HG02763 (cell line): ENCODE results near the gene TMEM170A.
"Not testable (repeated sequence)": the region's sequence is repeated elsewhere in the genome, so short reads cannot be mapped to it uniquely, and the experiment has no call there.

Experiments
- ATAC-seq: cut with Tn5 transposase; IDR thresholded peaks from one replicate; pipeline ENCODE4 v1.9.1; 2021; ENCODE audit warnings: mild to moderate bottlenecking, moderate library complexity; ENCODE audit not compliant: unreplicated experiment

The TMEM170A gene

GRCh38 chr16:75456971-75457370 is 7.5 kb downstream of the TMEM170A start:
- ATAC-seq, result no peak

DNA sequence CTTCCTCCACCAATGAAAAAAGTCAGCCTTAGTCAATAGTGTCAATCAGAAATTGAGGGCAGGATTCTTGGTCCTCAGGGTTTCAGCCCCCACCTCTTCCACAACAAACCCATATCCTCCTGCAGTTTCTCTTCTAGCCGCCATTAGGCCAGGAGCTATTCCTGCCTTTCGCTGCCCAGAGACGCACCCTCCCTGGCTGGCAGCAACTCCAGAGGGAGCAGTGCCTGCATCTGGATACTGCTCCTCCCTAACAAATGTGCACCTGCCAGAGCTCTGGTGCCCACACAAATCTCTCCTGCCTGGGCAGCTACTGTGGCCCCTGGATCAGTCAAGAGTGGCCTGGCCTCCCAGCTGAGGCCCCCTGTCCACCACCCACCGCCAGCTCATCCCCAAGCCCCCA is 8.0 kb downstream of the TMEM170A start:
- ATAC-seq, result not testable (repeated sequence)

GRCh38 chr16:75455677-75456076 is 8.8 kb downstream of the TMEM170A start:
- no peak for ATAC-seq

GRCh38 chr16:75452464-75453190 is 11.9 kb downstream of the TMEM170A start:
- ATAC-seq, result no peak

- no peak for ATAC-seq
Measured at GRCh38 chr16:75446416-75446815, 18.1 kb downstream of the TMEM170A start.

DNA sequence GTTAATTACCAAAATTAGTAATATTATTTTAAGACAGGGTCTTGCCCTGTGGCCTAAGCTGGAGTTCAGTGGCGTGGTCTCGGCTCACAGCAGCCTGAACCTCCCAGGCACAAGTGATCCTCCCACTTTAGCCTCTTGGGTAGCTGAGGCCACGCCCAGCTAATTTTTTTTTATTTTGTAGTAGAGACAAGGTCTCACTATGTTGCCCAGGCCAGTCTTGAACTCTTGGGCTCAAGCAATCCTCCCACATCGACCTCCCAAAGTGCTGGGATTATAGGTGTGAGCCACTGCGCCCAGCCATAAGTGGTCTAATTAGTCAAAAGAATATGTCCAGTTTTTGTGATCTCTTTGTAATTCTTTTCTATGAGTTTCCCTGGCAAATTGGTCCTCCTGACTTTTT is 19.2 kb downstream of the TMEM170A start:
- ATAC-seq, result no peak

DNA sequence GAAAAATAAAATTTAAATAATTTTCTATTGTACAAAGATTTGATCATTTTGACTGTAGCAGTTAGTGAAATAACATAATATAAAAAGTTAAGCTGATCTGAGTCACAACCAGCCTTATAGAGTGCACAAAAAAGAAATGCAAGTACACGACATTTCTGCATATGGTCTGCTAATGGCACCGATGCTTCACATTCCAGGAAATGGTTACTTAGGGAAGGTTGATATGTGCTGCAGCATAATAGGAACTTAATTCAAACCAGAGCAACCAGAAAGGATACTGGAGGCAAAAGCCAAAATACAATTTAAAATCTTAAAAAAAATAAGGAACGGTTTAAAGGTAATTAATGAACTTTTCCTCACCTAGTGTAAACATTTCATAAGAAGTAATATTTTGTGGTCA is 21.2 kb downstream of the TMEM170A start:
- ATAC-seq, result no peak

GRCh38 chr16:75433732-75434413 is 30.6 kb downstream of the TMEM170A start:
- ATAC-seq, result peak; percentile 77

DNA sequence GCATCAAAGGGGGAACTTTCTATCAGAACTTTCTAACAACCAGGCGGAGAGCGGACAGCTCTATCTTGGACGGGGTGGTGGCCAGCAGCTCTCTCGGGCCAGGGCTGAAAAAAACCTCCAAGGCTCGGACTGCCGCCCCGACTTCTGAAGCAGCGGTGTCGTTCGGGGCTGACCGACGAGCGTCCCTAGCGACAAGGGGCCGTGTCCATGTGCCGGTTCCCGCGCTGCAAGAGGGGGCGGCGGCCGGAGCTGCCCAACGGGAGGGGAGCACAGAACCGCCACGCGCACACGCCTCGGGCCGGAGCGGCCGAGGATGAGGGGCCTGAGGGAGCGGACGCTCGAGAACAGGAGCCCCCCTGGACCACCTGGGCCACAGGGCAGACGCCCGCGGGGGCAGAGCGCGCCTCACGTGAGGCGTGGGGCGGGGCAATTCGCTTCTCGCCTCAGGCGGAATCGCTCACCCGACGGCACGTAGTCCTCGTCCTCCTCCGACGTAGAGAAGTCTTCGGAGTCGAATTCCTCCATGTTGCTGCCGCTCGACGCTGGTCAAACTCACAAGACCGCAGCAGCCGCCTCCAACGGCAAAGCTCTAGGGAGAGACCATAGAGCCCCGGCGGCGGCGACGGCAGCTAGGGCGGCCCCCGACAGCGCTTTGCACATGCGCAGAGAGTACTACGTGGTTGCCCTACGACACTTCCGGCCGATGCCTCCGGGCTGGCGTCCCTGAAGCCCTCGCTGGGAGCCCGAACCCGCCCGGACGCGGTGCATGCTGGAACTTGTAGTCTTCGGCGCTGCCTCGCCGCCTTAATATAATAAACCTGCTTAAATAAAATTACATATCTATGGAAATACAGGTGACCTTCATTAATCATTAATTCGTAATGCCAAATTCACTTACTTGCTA is 31.4 kb downstream of the TMEM170A start, which contains the start of gene CFDP1:
Gene CFDP1 (minus strand): TSS at position 676 of the 904 bp plus-strand sequence. CDS start 151 bp downstream, at position 525.
- ATAC-seq, result peak; percentile 93

DNA sequence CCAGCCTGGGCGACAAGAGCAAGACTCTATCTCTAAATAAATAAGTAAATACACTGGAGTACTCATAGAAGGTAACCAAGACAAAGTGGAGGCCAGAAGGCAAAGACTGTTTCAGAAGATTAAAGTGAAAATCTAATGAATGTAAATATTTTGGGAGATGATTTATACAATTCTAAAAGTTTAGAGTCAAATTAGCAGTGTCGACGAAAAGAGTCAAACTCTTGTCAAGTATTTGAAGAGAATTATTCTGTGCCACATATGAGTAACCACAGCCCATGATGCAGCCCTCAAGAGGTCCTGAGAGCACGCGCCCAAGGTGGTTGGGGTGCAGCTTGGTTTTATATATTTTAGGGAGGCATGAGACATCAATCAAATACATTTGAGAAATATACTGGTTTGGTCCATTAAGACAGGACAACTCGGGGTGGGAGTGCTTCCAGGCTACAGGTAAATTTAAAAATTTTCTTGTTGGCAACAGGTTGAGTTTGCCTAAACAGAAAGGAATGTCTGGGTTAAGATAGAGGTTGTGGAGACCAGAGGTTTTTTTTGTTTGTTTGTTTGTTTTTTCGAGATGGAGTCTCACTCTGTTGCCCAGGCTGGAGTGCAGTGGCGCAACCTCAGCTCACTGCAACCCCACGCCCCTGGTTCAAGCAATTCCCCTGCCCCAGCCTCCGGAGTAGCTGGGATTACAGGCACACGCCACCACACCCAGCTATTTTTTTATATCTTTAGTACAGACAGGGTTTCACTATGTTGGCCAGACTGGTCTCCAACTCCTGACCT is 34.7 kb downstream of the TMEM170A start:
- no peak for ATAC-seq

- ATAC-seq, result not testable (repeated sequence)
Measured at GRCh38 chr16:75426524-75426923, 38.0 kb downstream of the TMEM170A start.

DNA sequence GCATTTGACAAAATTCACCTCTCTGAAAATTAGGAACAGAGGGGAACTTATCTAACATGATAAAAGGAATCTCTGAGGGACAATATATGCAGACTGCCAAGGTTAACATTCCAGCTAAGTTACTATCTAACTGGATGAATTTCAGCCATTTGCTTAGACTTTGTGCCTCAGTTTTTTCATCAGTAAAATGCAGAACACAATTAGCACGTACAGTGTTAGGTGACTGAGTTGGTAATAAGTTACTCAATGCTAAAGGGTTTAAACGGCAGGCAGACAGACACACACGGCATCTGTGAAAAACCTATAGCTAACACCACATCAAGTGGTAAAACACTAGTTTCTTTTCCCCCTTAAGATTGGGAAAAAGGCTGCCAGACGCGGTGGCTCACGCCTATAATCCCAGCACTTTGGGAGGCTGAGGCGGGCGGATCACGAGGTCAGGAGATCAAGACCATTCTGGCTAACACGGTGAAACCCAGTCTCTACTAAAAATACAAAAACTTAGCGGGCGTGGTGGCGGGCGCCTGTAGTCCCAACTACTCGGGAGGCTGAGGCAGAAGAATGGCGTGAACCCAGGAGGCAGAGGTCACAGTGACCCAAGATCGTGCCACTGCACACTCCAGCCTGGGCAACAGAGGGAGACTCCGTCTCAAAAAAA is 40.3 kb downstream of the TMEM170A start:
- not testable (repeated sequence) for ATAC-seq

DNA sequence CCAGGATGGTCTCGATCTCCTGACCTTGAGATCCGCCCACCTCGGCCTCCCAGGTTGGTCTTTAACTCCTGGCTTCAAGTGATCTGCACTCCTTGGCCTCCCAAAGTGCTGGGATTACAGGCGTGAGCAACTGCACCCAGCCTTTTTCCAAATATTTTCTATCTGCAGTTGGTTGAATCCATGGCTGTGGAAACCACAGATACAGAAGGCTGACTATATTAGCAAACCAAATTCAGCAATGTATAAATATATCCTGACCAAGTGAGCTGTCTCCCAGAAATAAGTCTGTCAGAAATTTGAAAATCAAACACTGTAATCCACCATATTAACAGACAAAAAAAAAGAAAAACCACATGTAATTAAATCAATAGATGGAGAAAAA is 40.8 kb downstream of the TMEM170A start:
- ATAC-seq, result no peak

DNA sequence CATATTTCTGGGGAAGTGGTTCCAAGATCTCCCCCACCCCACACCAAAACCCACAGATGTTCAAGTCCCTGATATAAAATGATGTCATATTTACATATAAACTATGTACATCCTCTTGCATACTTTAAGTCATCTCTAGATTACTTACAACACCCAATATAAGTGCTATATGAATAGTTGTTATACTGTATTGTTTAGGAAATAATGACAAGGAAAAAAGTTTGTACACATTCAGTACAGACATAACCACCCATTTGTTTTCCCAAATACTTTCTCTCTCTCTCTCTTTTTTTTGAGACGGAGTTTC is 42.7 kb downstream of the TMEM170A start:
- ATAC-seq, result no peak

- peak; percentile 60 for ATAC-seq
Measured at GRCh38 chr16:75420987-75421819, 43.3 kb downstream of the TMEM170A start.

DNA sequence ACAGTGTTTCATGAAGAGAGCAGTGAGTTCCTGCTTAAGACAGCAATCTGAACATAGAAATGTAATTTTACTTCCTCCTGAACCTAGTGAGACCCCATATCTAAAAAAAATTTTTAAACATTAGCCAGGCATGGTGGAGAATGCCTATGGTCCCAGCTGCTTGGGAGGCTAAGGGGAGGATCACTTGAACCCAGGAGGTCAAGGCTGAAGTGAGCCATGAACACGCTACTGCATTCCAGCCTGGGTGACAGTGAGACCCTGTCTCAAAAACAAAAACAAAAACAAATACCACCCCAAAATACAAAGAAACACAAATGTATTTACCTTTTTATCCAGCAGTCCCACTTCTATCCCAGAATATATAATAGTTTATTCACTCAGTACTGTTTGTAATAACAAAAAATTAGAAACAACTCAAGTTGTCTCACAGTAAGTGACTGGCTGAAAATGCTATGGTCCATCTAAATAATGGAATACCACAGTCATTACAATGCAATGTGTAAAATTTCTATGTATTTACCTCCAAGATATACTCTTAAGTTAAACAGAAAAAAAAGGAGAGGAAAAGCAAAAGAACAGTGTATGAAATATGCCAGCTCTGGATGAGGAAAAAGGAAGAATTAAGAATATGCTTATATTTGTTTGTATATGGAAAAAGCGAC is 47.5 kb downstream of the TMEM170A start:
- ATAC-seq, result no peak

GRCh38 chr16:75415169-75415905 is 49.2 kb downstream of the TMEM170A start:
- ATAC-seq, result no peak

- no peak for ATAC-seq
Measured at GRCh38 chr16:75413951-75414350, 50.5 kb downstream of the TMEM170A start.
